ENCODE data around the gene DGKB. TPM values are rescaled to one million over a fixed set of nuclear protein-coding genes. Genes with fewer than 3 reads are reported as not detected.
A peak's percentile ranks its signal among the peaks of the same experiment; 100 is the strongest.

The DGKB gene
- total RNA-seq, 6 experiments from 2014 or later = 0.23 to 0.76 (median 0.61) TPM

- no peaks in the 10 kb centered on the region for H3K4me1 Mint-ChIP-seq (ENCODE audit: low read depth)
- H3K36me3 Mint-ChIP-seq (ENCODE audit: low read depth) = no peaks in the 10 kb centered on the region
- no peak for TF ChIP-seq CTCF (IDR thresholded peaks at IDR 0.05)
Observed at GRCh38 chr7:14570750-14571607, 331.6 kb downstream of the DGKB start.

GRCh38 chr7:14552060-14552459 lies 350.5 kb downstream of the DGKB start:
- H3K27me3 Mint-ChIP-seq (ENCODE audit: insufficient read depth) = no peaks in the 10 kb centered on the region
- H3K36me3 Mint-ChIP-seq (ENCODE audit: low read depth) = no peaks in the 10 kb centered on the region
- H3K27ac Mint-ChIP-seq = no peak overlapping the region
- H3K4me1 Mint-ChIP-seq (ENCODE audit: low read depth) = no peaks in the 10 kb centered on the region
- no peaks in the 10 kb centered on the region for H3K9me3 Mint-ChIP-seq
- no peak for DNase-seq
- H3K4me3 Mint-ChIP-seq = no peak overlapping the region
- TF ChIP-seq CTCF (IDR thresholded peaks at IDR 0.05) = no peak

More at GRCh38 chr7:14570750-14571607, 331.6 kb downstream of the DGKB start:
- H3K9me3 Mint-ChIP-seq = no peaks in the 10 kb centered on the region
- no peak overlapping the region for H3K4me3 Mint-ChIP-seq
- H3K27me3 Mint-ChIP-seq (ENCODE audit: insufficient read depth) = no peaks in the 10 kb centered on the region
- H3K27ac Mint-ChIP-seq = no peak overlapping the region
- DNase-seq = no peak

GRCh38 chr7:14551310-14551709 lies 351.2 kb downstream of the DGKB start:
- no peak overlapping the region for H3K27ac Mint-ChIP-seq
- no peak overlapping the region for H3K4me3 Mint-ChIP-seq
- no peaks in the 10 kb centered on the region for H3K4me1 Mint-ChIP-seq (ENCODE audit: low read depth)
- H3K9me3 Mint-ChIP-seq = no peaks in the 10 kb centered on the region
- no peak for DNase-seq
- TF ChIP-seq CTCF (IDR thresholded peaks at IDR 0.05) = no peak
- H3K36me3 Mint-ChIP-seq (ENCODE audit: low read depth) = no peaks in the 10 kb centered on the region
- no peaks in the 10 kb centered on the region for H3K27me3 Mint-ChIP-seq (ENCODE audit: insufficient read depth)

GRCh38 chr7:14542624-14543023 lies 359.9 kb downstream of the DGKB start:
- no peak overlapping the region for H3K4me3 Mint-ChIP-seq
- DNase-seq = no peak
- peaks cover 5% of the 10 kb centered on the region for H3K9me3 Mint-ChIP-seq
- no peak for TF ChIP-seq CTCF (IDR thresholded peaks at IDR 0.05)
- H3K36me3 Mint-ChIP-seq (ENCODE audit: low read depth) = no peaks in the 10 kb centered on the region
- no peaks in the 10 kb centered on the region; the same call in 1 of the 2 replicates for H3K27me3 Mint-ChIP-seq (ENCODE audit: insufficient read depth)
- no peaks in the 10 kb centered on the region for H3K4me1 Mint-ChIP-seq (ENCODE audit: low read depth)
- H3K27ac Mint-ChIP-seq = no peak overlapping the region

GRCh38 chr7:14521183-14521582 lies 381.4 kb downstream of the DGKB start:
- Mint-ChIP-seq H3K4me1 (ENCODE audit: low read depth) (peaks cover 16% of the 10 kb centered on the region; the same call in 1 of the 2 replicates), H3K27me3 (ENCODE audit: insufficient read depth) (no peaks in the 10 kb centered on the region), H3K36me3 (ENCODE audit: low read depth) (no peaks in the 10 kb centered on the region), H3K27ac (peak overlapping the region; percentile 35; the same call in 1 of the 2 replicates), H3K4me3 (peak overlapping the region; percentile 82), H3K9me3 (peaks cover 21% of the 10 kb centered on the region)
- DNase-seq = no peak
- no peak for TF ChIP-seq CTCF (IDR thresholded peaks at IDR 0.05)
